NT2/D1 (cell line): Measurements from ENCODE around the gene NPAS3.

Experiments used
- DNase-seq: peaks from one replicate; pipeline ENCODE4 v3.0.0-alpha.2; 2011; ENCODE audit warnings: low read depth, low spot score
- H3K27me3 ChIP-seq: 2 replicates; pipeline ENCODE4 v1.6.0; 2011; ENCODE audit warnings: mild to moderate bottlenecking; ENCODE audit not compliant: insufficient read length, insufficient read depth
- H3K36me3 ChIP-seq: 2 replicates; pipeline ENCODE4 v1.6.1; 2011; ENCODE audit warnings: mild to moderate bottlenecking, low read length, mixed read lengths; ENCODE audit not compliant: insufficient read depth, insufficient read length
- H3K4me1 ChIP-seq: 2 replicates; pipeline ENCODE4 v1.5.1; 2011; ENCODE audit not compliant: insufficient read depth, insufficient read length
- H3K4me3 ChIP-seq: 2 replicates; pipeline ENCODE4 v1.5.1; 2011; ENCODE audit warnings: low read depth; ENCODE audit not compliant: insufficient read length
- H3K9ac ChIP-seq: 2 replicates; pipeline ENCODE4 v1.6.0; 2011; ENCODE audit warnings: low read depth; ENCODE audit not compliant: insufficient read length
- H3K9me3 ChIP-seq: 2 replicates; pipeline ENCODE4 v1.5.1; 2011; ENCODE audit warnings: mild to moderate bottlenecking, low read length; ENCODE audit not compliant: insufficient read depth
- SUZ12 ChIP-seq: IDR thresholded peaks from 2 replicates; pipeline ENCODE4 v1.6.1; 2011; ENCODE audit not compliant: insufficient read length, insufficient read depth; ENCODE audit errors: extremely low read depth
- YY1 ChIP-seq: IDR thresholded peaks from 2 replicates; pipeline ENCODE4 v1.6.1; 2011; ENCODE audit not compliant: insufficient read length, insufficient read depth
- ZNF274 ChIP-seq: IDR thresholded peaks from 2 replicates; pipeline ENCODE4 v1.6.1; 2011; ENCODE audit warnings: mild to moderate bottlenecking, low read depth, low read length

The NPAS3 gene

DNA sequence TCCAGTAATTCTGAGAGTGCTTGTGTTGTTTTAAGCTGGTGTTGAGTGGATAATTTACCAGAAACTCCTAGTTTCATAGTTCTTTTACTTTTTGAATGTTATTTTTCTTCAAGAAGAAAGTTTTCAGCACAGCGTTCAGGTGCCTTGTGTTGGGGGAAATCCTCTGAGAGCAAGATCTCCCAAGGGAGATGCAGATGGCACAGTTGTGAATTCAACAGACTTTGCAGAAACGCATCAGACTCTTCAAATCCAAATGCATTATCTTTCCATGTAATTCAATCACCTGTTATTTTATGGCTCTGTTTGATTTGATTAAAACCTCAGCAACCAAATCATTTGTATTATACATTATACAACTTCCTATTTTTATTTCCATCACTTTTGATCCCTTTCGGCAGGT lies 572.3 kb downstream of the NPAS3 start:
- no peaks in the 10 kb centered on the region for H3K36me3 ChIP-seq
- no peak overlapping the region for H3K9ac ChIP-seq
- no peaks in the 10 kb centered on the region for H3K9me3 ChIP-seq
- H3K4me1 ChIP-seq = no peaks in the 10 kb centered on the region
- H3K27me3 ChIP-seq = no peaks in the 10 kb centered on the region
- no peak for DNase-seq
- no peak for TF ChIP-seq ZNF274
- no peak for TF ChIP-seq SUZ12
- no peak overlapping the region for H3K4me3 ChIP-seq

DNA sequence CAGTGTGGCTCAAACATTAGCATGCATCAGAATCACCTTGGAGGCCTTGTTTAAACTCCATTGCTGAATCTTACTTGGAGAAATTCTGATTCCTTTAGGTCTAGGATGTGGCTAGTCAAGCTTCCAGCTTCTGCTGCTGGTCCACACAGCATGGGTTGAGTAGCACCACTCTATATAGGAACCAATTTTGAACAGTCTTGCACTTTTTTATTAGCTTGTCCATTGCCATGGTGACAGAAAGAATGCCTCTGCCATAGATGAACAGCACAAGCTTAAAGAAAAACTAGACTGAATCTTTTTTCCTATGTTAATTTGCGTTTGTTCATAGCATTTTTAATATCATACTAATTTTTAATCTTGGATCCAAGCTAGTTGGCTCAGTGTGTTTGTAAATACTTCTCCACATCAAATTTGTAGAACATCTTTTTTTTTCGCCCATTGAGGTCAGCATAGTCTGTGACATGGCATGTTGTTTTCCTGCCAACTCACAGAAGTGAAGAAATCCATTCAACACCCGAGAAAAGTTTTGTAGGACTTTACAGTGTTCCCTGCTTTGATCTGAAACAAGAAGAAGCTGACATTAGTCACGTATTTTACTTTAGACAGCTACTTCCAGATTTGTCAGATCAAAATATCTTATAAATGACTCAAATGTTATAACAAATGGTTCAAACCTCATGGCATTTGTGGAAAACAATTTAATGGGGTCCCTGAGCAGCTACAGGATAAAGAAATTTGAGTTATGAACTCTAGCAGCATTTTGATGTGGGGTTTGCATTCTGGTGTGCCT lies 573.4 kb downstream of the NPAS3 start:
- TF ChIP-seq YY1 = no peak
- Histone ChIP-seq H3K9ac (no peak overlapping the region), H3K4me3 (no peak overlapping the region), H3K36me3 (no peaks in the 10 kb centered on the region), H3K27me3 (no peaks in the 10 kb centered on the region), H3K4me1 (no peaks in the 10 kb centered on the region), H3K9me3 (no peaks in the 10 kb centered on the region)
- DNase-seq = no peak

DNA sequence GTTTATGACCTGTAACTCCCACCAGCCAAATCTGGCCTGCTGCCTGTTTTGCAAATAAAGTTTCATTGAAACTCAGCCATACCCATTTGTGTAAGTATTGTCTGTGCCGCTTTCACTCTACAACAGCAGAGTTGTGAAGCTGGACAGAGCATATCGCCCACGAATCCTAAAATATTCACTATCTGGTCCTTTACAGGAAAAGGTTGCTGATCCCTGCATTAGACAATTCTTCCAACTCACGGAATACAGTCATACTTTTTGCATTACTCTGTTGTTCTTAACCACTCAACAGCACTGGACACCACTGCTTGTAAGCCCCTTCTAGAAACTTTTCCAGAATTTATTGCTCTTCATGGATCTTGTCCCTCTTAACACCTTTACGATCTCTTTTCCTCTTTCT lies 576.8 kb downstream of the NPAS3 start:
- no peaks in the 10 kb centered on the region for H3K9me3 ChIP-seq
- H3K4me1 ChIP-seq = no peaks in the 10 kb centered on the region
- no peak overlapping the region for H3K9ac ChIP-seq
- H3K27me3 ChIP-seq = no peaks in the 10 kb centered on the region
- no peak for DNase-seq
- no peaks in the 10 kb centered on the region for H3K36me3 ChIP-seq
- no peak overlapping the region for H3K4me3 ChIP-seq
- TF ChIP-seq YY1 = no peak
- no peak for TF ChIP-seq SUZ12
- no peak for TF ChIP-seq ZNF274

DNA sequence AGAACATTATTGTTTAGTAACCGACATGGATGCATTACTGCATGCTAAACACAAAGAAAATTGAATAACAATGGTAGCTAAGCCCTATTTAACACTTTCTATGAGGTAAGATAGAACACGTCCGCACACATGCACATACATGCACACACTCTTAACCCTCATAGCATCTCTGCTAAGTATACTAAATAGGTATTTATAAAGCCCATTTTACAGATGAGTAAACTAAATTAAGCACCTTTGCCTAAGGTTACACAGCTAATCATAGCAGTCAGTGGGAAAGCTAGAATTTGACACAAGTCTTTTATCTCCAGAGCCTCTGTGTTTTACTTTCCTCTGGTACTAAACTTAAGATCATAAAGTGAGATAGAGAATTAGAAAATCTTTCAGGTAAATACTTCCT lies 577.2 kb downstream of the NPAS3 start:
- Histone ChIP-seq H3K4me3 (no peak overlapping the region), H3K4me1 (no peaks in the 10 kb centered on the region), H3K27me3 (no peaks in the 10 kb centered on the region), H3K9me3 (no peaks in the 10 kb centered on the region), H3K36me3 (no peaks in the 10 kb centered on the region), H3K9ac (no peak overlapping the region)
- TF ChIP-seq ZNF274 (no peak), YY1 (no peak), SUZ12 (no peak)
- no peak for DNase-seq

DNA sequence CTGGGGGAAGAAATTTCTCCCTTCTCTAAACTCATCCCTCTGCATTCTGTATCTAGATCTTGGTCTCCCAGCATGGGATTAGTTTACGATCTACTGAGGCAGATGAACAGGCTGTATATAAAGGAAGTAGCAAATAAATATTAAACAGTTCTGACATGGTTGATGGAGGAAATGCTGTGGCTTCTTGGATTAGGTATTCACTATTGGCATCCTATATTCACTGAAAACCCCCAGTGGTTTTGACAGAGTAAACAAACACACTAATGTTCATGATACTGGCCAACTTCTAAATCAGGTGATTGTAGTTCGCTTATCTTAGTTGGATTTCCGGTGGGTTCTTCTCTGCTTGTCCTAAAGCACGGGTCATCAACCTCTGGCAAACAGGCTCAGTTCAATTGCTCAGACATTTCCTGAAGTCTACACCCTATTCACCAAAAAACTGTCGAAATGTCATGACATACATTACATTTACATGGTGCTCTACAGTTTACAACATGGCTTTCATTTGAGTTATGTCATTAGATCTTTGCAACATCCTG lies 578.3 kb downstream of the NPAS3 start:
- H3K36me3 ChIP-seq = no peaks in the 10 kb centered on the region
- no peaks in the 10 kb centered on the region for H3K4me1 ChIP-seq
- TF ChIP-seq ZNF274 = no peak
- TF ChIP-seq SUZ12 = no peak
- no peak for TF ChIP-seq YY1
- no peaks in the 10 kb centered on the region for H3K9me3 ChIP-seq
- DNase-seq = no peak
- no peaks in the 10 kb centered on the region for H3K27me3 ChIP-seq
- no peak overlapping the region for H3K9ac ChIP-seq
- H3K4me3 ChIP-seq = no peak overlapping the region

DNA sequence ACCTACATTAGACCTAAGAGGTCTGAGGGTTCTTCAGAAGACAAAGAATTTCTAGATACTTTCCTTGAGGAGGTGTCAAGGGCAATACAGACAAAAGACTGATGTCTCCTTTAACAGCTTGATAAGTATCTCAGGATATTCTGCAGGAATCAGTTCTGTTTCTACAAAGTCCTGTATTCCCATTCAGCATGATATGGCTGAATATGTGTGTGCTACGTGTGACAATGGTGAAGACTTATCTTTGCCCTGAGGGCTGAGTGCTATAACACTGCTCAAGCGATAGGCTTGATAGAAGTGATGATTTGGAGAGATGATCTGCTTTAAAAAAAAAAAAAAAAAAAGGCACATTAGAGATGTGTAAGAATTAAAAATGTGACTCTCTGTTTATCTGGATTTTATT lies 582.5 kb downstream of the NPAS3 start:
- H3K9me3 ChIP-seq = no peaks in the 10 kb centered on the region
- DNase-seq = no peak
- no peaks in the 10 kb centered on the region for H3K36me3 ChIP-seq
- TF ChIP-seq YY1 (no peak), SUZ12 (no peak), ZNF274 (no peak)
- H3K4me1 ChIP-seq = no peaks in the 10 kb centered on the region
- no peaks in the 10 kb centered on the region for H3K27me3 ChIP-seq
- no peak overlapping the region for H3K4me3 ChIP-seq
- H3K9ac ChIP-seq = no peak overlapping the region

DNA sequence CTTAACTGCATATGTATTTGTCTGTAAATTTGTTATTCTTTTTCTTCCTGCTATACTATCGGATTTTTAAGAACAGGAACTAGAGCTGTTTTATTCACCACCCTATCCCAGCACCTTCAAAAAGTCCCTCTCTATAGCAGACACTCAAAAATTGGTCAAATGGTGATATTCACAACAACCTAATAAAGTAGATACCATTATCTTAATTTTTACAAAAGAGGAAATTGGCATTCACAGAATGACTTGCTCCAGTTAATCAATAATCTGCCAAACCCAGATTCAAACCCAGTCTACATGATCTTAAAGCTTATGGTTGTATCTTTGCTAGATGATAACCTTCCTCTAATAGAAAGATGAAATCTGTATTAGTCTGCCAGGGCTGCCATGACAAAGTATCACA lies 585.6 kb downstream of the NPAS3 start:
- Histone ChIP-seq H3K36me3 (no peaks in the 10 kb centered on the region), H3K9ac (no peak overlapping the region), H3K9me3 (no peaks in the 10 kb centered on the region), H3K27me3 (no peaks in the 10 kb centered on the region), H3K4me3 (no peak overlapping the region), H3K4me1 (no peaks in the 10 kb centered on the region)
- DNase-seq = no peak
- TF ChIP-seq SUZ12 = no peak
- TF ChIP-seq ZNF274 = no peak
- TF ChIP-seq YY1 = no peak

DNA sequence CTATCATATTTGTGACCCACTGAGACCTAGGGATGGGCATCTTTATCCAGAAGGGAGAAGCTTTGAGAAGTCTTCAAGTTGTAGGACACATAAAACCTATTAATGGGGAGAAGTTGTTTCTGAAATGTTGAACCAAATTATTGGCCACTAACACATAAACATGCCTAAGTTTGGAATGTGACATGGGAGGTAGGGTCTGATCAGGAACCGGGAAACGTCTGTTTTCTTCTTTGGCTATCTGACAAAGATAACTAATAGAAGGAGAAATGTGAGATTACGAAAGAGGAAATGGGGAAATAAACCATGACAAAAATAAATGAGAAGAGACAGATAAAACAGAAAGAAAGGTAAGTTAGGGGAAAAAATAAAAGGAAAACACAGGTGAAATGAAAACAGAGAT lies 586.9 kb downstream of the NPAS3 start:
- H3K4me3 ChIP-seq = no peak overlapping the region
- H3K4me1 ChIP-seq = no peaks in the 10 kb centered on the region
- H3K9me3 ChIP-seq = no peaks in the 10 kb centered on the region
- no peak overlapping the region for H3K9ac ChIP-seq
- H3K36me3 ChIP-seq = no peaks in the 10 kb centered on the region
- no peaks in the 10 kb centered on the region for H3K27me3 ChIP-seq
- no peak for TF ChIP-seq YY1
- no peak for TF ChIP-seq ZNF274
- no peak for TF ChIP-seq SUZ12
- no peak for DNase-seq
